CD4-positive, alpha-beta memory T cell (primary cell): ENCODE results near the gene C1QTNF5. TPM values are rescaled to one million over a fixed set of nuclear protein-coding genes. Genes with fewer than 3 reads are reported as not detected.

ENCODE experiments used
- CTCF ChIA-PET: fragments of 350-600 bp; sonication (Branson Sonifier 250); formaldehyde crosslinking; loops from one replicate; lab custom pipeline; 2021; ENCODE audit warnings: inconsistent platforms; ENCODE audit not compliant: partially characterized antibody; lab: Charles Lee
- POLR2A ChIA-PET: fragments of 350-600 bp; sonication (Branson Sonifier 250); formaldehyde crosslinking; loops from one replicate; lab custom pipeline; 2021; ENCODE audit not compliant: partially characterized antibody; lab: Charles Lee
- DNase-seq, 5 donors: peaks; one replicate each; pipeline versions ENCODE4 v3.0.0 to v3.0.0-alpha.2; 2020 to 2022; ENCODE audit warnings: mixed read lengths in 1 of 5
- H3K27ac ChIP-seq: one replicate; pipeline ENCODE4 v1.7.0; 2013; ENCODE audit warnings: low read depth, low read length
- H3K27me3 ChIP-seq: 2 replicates; pipeline ENCODE4 v1.7.0; 2013; ENCODE audit warnings: mild to moderate bottlenecking, low read length, moderate library complexity; ENCODE audit not compliant: insufficient read depth
- H3K36me3 ChIP-seq: 2 replicates; pipeline ENCODE4 v1.7.0; 2013; ENCODE audit warnings: mild to moderate bottlenecking, low read length, moderate library complexity; ENCODE audit not compliant: insufficient read depth
- H3K4me1 ChIP-seq: 2 replicates; pipeline ENCODE4 v1.7.0; 2013; ENCODE audit warnings: mild to moderate bottlenecking, low read length, moderate library complexity; ENCODE audit not compliant: insufficient read depth
- H3K4me3 ChIP-seq, 2 donors: one replicate each; pipeline ENCODE4 v1.7.0; 2013; ENCODE audit warnings: low read length in 2 of 2, mild to moderate bottlenecking in 1 of 2
- H3K9me3 ChIP-seq, 2 donors: one replicate each; pipeline ENCODE4 v1.7.0; 2013; ENCODE audit warnings: low read length in 2 of 2, control low read depth in 1 of 2; ENCODE audit not compliant: control insufficient read depth in 1 of 2
- H3K27ac Mint-ChIP-seq, 7 donors: one replicate each; pipeline ENCODE4 v1.8.0; 2020 to 2021; ENCODE audit warnings: mixed read lengths in 7 of 7, mild to moderate bottlenecking in 6 of 7, inconsistent platforms in 3 of 7, moderate library complexity in 3 of 7
- H3K27me3 Mint-ChIP-seq, 2 donors: one replicate each; pipeline ENCODE4 v1.8.0; 2020 to 2021; ENCODE audit warnings: mixed read lengths in 2 of 2
- H3K36me3 Mint-ChIP-seq, 2 donors: one replicate each; pipeline ENCODE4 v1.8.0; 2020 to 2021; ENCODE audit warnings: mixed read lengths in 2 of 2, inconsistent platforms in 1 of 2, mild to moderate bottlenecking in 1 of 2
- H3K4me1 Mint-ChIP-seq, 4 donors: one replicate each; pipeline ENCODE4 v1.8.0; 2020 to 2021; ENCODE audit warnings: mixed read lengths in 4 of 4, mild to moderate bottlenecking in 1 of 4
- H3K4me3 Mint-ChIP-seq, 8 donors: one replicate each; pipeline ENCODE4 v1.8.0; 2020 to 2021; ENCODE audit warnings: mixed read lengths in 8 of 8, mild to moderate bottlenecking in 7 of 8, moderate library complexity in 6 of 8, inconsistent platforms in 3 of 8
- H3K9me3 Mint-ChIP-seq, 8 donors: one replicate each; pipeline ENCODE4 v1.8.0; 2020 to 2021; ENCODE audit warnings: mixed read lengths in 8 of 8, mild to moderate bottlenecking in 5 of 8, inconsistent platforms in 3 of 8, moderate library complexity in 1 of 8
- intact Hi-C: fragments of 100-400 bp; cut with micrococcal nuclease; formaldehyde crosslinking; loops from one replicate; pipeline ENCODE4 v1.15.1; 2023
- polyA plus RNA-seq, 2 donors: library from polyadenylated mRNA; unstranded; fragments of 300-500 nt; fragmentation: Illumina TruSeq; gene quantifications; one replicate each; pipeline ENCODE4 v1.2.3, GENCODE V29; 2021
- total RNA-seq, 2 experiments: library from RNA; stranded (reverse); gene quantifications; one replicate each; pipeline ENCODE4 v1.2.3, GENCODE V29; 2021

The C1QTNF5 gene
- total and polyA plus RNA-seq, 4 experiments from 2014 or later, result not detected

- H3K27ac ChIP-seq, result no peak within 1 kb of the TSS
- no peaks in the 10 kb centered on the region for H3K36me3 Mint-ChIP-seq
- H3K4me1 ChIP-seq, result peaks cover 6% of the 10 kb centered on the region
- no peak within 1 kb of the TSS for H3K27ac Mint-ChIP-seq
- DNase-seq, result no peak
- H3K36me3 ChIP-seq, result no peaks in the 10 kb centered on the region
- H3K27me3 Mint-ChIP-seq, result peaks cover 12 to 20% of the 10 kb centered on the region in 2 donors
- H3K27me3 ChIP-seq, result peaks cover 4% of the 10 kb centered on the region
- ChIA-PET CTCF (interaction anchor here (0.5 to 2.7 kb wide), 3 partner anchors 10 to 1716 kb away, joined by 3 to 10 read pairs (median 3); no protein-coding TSS in a partner anchor), POLR2A (no interaction called here)
- H3K4me1 Mint-ChIP-seq, result peaks cover 0 to 5% (median 4%) of the 10 kb centered on the region in 4 donors
- H3K9me3 ChIP-seq, result no peaks in the 10 kb centered on the region
- intact Hi-C loops, result no loop called here
- no peak within 1 kb of the TSS for H3K4me3 Mint-ChIP-seq
- H3K9me3 Mint-ChIP-seq, result peaks cover 0 to 2% (median 0%) of the 10 kb centered on the region in 8 donors
- no peak within 1 kb of the TSS for H3K4me3 ChIP-seq
Observed at GRCh38 chr11:119346605-119347004, 5.9 kb upstream of the C1QTNF5 start, which contains the start of gene MFRP. Gene MFRP, minus strand, starts transcription at chr11:119346705. Its CDS starts 192 bp downstream, at chr11:119346513.

- Mint-ChIP-seq H3K27me3 (peaks cover 20 to 27% of the 10 kb centered on the region in 2 donors), H3K27ac (no peak overlapping the region), H3K36me3 (no peaks in the 10 kb centered on the region), H3K4me3 (no peak overlapping the region), H3K4me1 (peaks cover 4 to 12% (median 9%) of the 10 kb centered on the region in 4 donors), H3K9me3 (peaks cover 0 to 2% (median 0%) of the 10 kb centered on the region in 8 donors)
- no peaks in the 10 kb centered on the region for H3K9me3 ChIP-seq
- peak in 1 of 5 donors; percentile 37 for DNase-seq
- POLR2A ChIA-PET, result no interaction called here
- H3K27me3 ChIP-seq, result peaks cover 12% of the 10 kb centered on the region
- no peaks in the 10 kb centered on the region for H3K36me3 ChIP-seq
- intact Hi-C loops, result no loop called here
- no peak overlapping the region for H3K27ac ChIP-seq
- CTCF ChIA-PET, result interaction anchor here (0.9 to 2.7 kb wide), 2 partner anchors 11 to 22 kb away, joined by 3 to 10 read pairs; no protein-coding TSS in a partner anchor
- peaks cover 6% of the 10 kb centered on the region for H3K4me1 ChIP-seq
- H3K4me3 ChIP-seq, result no peak overlapping the region
Observed at GRCh38 chr11:119345685-119346084, 5.0 kb upstream of the C1QTNF5 start.

GRCh38 chr11:119344291-119345010, 3.8 kb upstream of the C1QTNF5 start:
- H3K36me3 ChIP-seq, result no peaks in the 10 kb centered on the region
- H3K4me3 Mint-ChIP-seq, result no peak overlapping the region
- intact Hi-C loops, result no loop called here
- H3K27ac Mint-ChIP-seq, result no peak overlapping the region
- DNase-seq, result no peak
- H3K4me3 ChIP-seq, result no peak overlapping the region
- peaks cover 3 to 8% (median 6%) of the 10 kb centered on the region in 4 donors for H3K4me1 Mint-ChIP-seq
- peaks cover 17% of the 10 kb centered on the region for H3K27me3 ChIP-seq
- H3K27ac ChIP-seq, result no peak overlapping the region
- no peaks in the 10 kb centered on the region for H3K36me3 Mint-ChIP-seq
- peaks cover 0 to 2% (median 0%) of the 10 kb centered on the region in 8 donors for H3K9me3 Mint-ChIP-seq
- H3K9me3 ChIP-seq, result no peaks in the 10 kb centered on the region
- H3K27me3 Mint-ChIP-seq, result peaks cover 21 to 24% of the 10 kb centered on the region in 2 donors
- ChIA-PET CTCF (interaction anchor here (1.1 to 2.7 kb wide), 4 partner anchors 12 to 29 kb away, joined by 3 to 10 read pairs (median 5); no protein-coding TSS in a partner anchor), POLR2A (interaction anchor here (1.5 kb wide), 1 partner anchor 37 kb away, joined by 3 read pairs; the partner anchor contains the start of gene USP2)
- H3K4me1 ChIP-seq, result peaks cover 4% of the 10 kb centered on the region

- Mint-ChIP-seq H3K4me1 (peaks cover 3 to 15% (median 11%) of the 10 kb centered on the region in 4 donors), H3K27me3 (peaks cover 28 to 31% of the 10 kb centered on the region in 2 donors)
- POLR2A ChIA-PET, result interaction anchor here (1.5 kb wide), 1 partner anchor 38 kb away, joined by 3 read pairs; the partner anchor contains the start of gene USP2
Observed at GRCh38 chr11:119343726-119344125, 3.0 kb upstream of the C1QTNF5 start.

GRCh38 chr11:119342362-119343130, 1.9 kb upstream of the C1QTNF5 start:
- no peak for DNase-seq
- H3K27ac ChIP-seq, result no peak overlapping the region

More at GRCh38 chr11:119343726-119344125, 3.0 kb upstream of the C1QTNF5 start:
- no peak overlapping the region for H3K4me3 Mint-ChIP-seq
- H3K4me1 ChIP-seq, result peaks cover 6% of the 10 kb centered on the region
- H3K27me3 ChIP-seq, result peaks cover 23% of the 10 kb centered on the region
- H3K36me3 Mint-ChIP-seq, result no peaks in the 10 kb centered on the region
- no peak overlapping the region for H3K4me3 ChIP-seq
- peaks cover 0 to 2% (median 0%) of the 10 kb centered on the region in 8 donors for H3K9me3 Mint-ChIP-seq
- H3K27ac ChIP-seq, result no peak overlapping the region
- intact Hi-C loops, result no loop called here
- CTCF ChIA-PET, result interaction anchor here (1.1 to 1.6 kb wide), 4 partner anchors 9 to 30 kb away, joined by 3 to 5 read pairs (median 4); partner anchors contain the start of gene RNF26
- no peak for DNase-seq
- H3K36me3 ChIP-seq, result no peaks in the 10 kb centered on the region
- no peaks in the 10 kb centered on the region for H3K9me3 ChIP-seq
- H3K27ac Mint-ChIP-seq, result no peak overlapping the region

GRCh38 chr11:119342023-119342300, 1.3 kb upstream of the C1QTNF5 start:
- peak in 1 of 5 donors; percentile 39 for DNase-seq
- no peak overlapping the region for H3K27ac Mint-ChIP-seq
- ChIA-PET CTCF (interaction anchor here (1.8 kb wide), 1 partner anchor 15 kb away, joined by 6 read pairs; no protein-coding TSS in a partner anchor), POLR2A (interaction anchor here (0.6 kb wide), 1 partner anchor 298 kb away, joined by 4 read pairs; no protein-coding TSS in a partner anchor)
- Histone ChIP-seq H3K27ac (no peak overlapping the region), H3K4me3 (no peak overlapping the region), H3K36me3 (no peaks in the 10 kb centered on the region), H3K4me1 (peaks cover 14% of the 10 kb centered on the region), H3K9me3 (no peaks in the 10 kb centered on the region), H3K27me3 (peaks cover 23% of the 10 kb centered on the region)
- H3K4me3 Mint-ChIP-seq, result peak overlapping the region in 2 of 8 donors; percentile 10 to 35
- peaks cover 3 to 27% (median 17%) of the 10 kb centered on the region in 4 donors for H3K4me1 Mint-ChIP-seq
- peaks cover 0 to 3% of the 10 kb centered on the region in 2 donors for H3K36me3 Mint-ChIP-seq
- H3K9me3 Mint-ChIP-seq, result peaks cover 0 to 2% (median 0%) of the 10 kb centered on the region in 8 donors
- peaks cover 30 to 32% of the 10 kb centered on the region in 2 donors for H3K27me3 Mint-ChIP-seq
- intact Hi-C loops, result no loop called here

More at GRCh38 chr11:119342362-119343130, 1.9 kb upstream of the C1QTNF5 start:
- Histone ChIP-seq H3K4me3 (no peak overlapping the region), H3K27me3 (peaks cover 23% of the 10 kb centered on the region), H3K36me3 (no peaks in the 10 kb centered on the region), H3K9me3 (no peaks in the 10 kb centered on the region), H3K4me1 (peaks cover 14% of the 10 kb centered on the region)
- ChIA-PET POLR2A (no interaction called here), CTCF (interaction anchor here (1.2 to 1.6 kb wide), 2 partner anchors 8 to 13 kb away, joined by 3 to 5 read pairs; partner anchors contain the start of gene RNF26)
- peaks cover 0 to 2% (median 0%) of the 10 kb centered on the region in 8 donors for H3K9me3 Mint-ChIP-seq
- no peak overlapping the region for H3K27ac Mint-ChIP-seq
- H3K4me3 Mint-ChIP-seq, result peak overlapping the region in 1 of 8 donors; percentile 35
- intact Hi-C loops, result no loop called here
- peaks cover 3 to 23% (median 15%) of the 10 kb centered on the region in 4 donors for H3K4me1 Mint-ChIP-seq
- peaks cover 0 to 3% of the 10 kb centered on the region in 2 donors for H3K36me3 Mint-ChIP-seq
- peaks cover 32 to 33% of the 10 kb centered on the region in 2 donors for H3K27me3 Mint-ChIP-seq
